WI38 (cell line): ENCODE results near the gene CCBE1.

Source experiments
- H3K4me3 ChIP-seq: 2 replicates; pipeline ENCODE4 v1.5.1; 2011; ENCODE audit warnings: low read depth, mild to moderate bottlenecking, control low read depth, low read length
- CTCF ChIP-seq: IDR thresholded peaks from 2 replicates; pipeline ENCODE4 v1.5.1; 2012; ENCODE audit warnings: low read depth, mild to moderate bottlenecking, control low read depth, low read length

The CCBE1 gene

GRCh38 chr18:59620381-59620780 lies 76.8 kb downstream of the CCBE1 start:
- no peak for TF ChIP-seq CTCF
- no peak overlapping the region for H3K4me3 ChIP-seq

GRCh38 chr18:59619816-59620215 lies 77.4 kb downstream of the CCBE1 start:
- no peak for TF ChIP-seq CTCF

GRCh38 chr18:59617468-59617932 lies 79.7 kb downstream of the CCBE1 start:
- H3K4me3 ChIP-seq = no peak overlapping the region
- TF ChIP-seq CTCF = no peak

More at GRCh38 chr18:59619816-59620215, 77.4 kb downstream of the CCBE1 start:
- no peak overlapping the region for H3K4me3 ChIP-seq

- no peak overlapping the region for H3K4me3 ChIP-seq
- no peak for TF ChIP-seq CTCF
Measured at GRCh38 chr18:59616501-59616900, 80.7 kb downstream of the CCBE1 start.

- no peak for TF ChIP-seq CTCF
- H3K4me3 ChIP-seq = no peak overlapping the region
Measured at GRCh38 chr18:59613903-59614302, 83.3 kb downstream of the CCBE1 start.

- H3K4me3 ChIP-seq = no peak overlapping the region
- no peak for TF ChIP-seq CTCF
Measured at GRCh38 chr18:59612381-59612780, 84.8 kb downstream of the CCBE1 start.

- TF ChIP-seq CTCF = no peak
Measured at GRCh38 chr18:59610546-59611140, 86.6 kb downstream of the CCBE1 start.

More at GRCh38 chr18:59610546-59611140, 86.6 kb downstream of the CCBE1 start:
- no peak overlapping the region for H3K4me3 ChIP-seq
